ENCODE measurements around the gene RBFOX1.
A peak's percentile ranks its signal among the peaks of the same experiment; 100 is the strongest.

Gene RBFOX1

DNA sequence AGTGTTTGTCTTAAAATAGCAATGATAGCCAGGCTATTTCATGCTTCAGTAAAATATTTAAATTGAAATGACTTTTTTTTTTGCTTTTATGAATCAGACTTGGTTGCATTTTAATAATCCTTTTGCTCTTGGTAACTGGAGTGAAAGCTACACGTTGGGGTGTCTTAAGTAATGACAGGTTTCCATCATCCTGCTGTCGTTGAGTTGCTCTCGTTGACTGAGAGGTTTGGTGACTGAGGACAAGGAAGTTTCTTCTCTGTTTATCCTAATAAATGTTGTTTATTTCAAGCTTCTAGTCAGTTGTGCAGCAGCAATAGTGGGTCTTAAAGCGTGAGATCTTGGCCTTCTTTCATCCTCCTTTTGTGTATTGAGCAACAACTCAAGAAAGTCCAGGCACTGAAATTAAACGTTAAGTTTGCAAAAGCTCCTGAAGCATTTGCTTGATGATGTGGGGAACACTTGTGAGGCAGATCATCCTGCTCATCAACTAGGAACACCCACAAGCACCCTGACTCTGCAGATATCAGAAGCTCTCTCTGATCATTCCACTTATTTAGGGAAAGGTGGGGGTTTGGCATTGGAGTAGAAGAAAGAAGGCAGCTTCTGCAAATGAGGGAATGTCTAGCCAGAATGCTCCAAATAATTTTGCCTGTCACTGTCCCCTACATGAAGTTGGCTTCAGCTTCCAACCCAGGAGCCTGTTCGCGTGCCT, 179.1 kb downstream of the RBFOX1 start:
- no peak overlapping the region for H3K27ac ChIP-seq (ENCODE audit: low read length)
- H3K4me3 ChIP-seq (ENCODE audit: low read length), result no peak overlapping the region
- WGBS (ENCODE audit: insufficient coverage, insufficient read length), result no CpG with 5 or more reads among the region's 7 CpGs
- no peaks in the 10 kb centered on the region for H3K4me1 ChIP-seq (ENCODE audit: control insufficient read depth, insufficient read depth, low read length)
- no peaks in the 10 kb centered on the region for H3K27me3 ChIP-seq (ENCODE audit: control insufficient read depth, insufficient read depth, low read length)
- no peaks in the 10 kb centered on the region for H3K36me3 ChIP-seq (ENCODE audit: control insufficient read depth, insufficient read depth, low read length)
- peaks cover 2% of the 10 kb centered on the region; the same call in 1 of the 2 replicates for H3K9me3 ChIP-seq (ENCODE audit: control insufficient read depth, insufficient read depth, low read length)
- DNase-seq (ENCODE audit: low read depth, low spot score), result no peak

- Histone ChIP-seq H3K27ac (ENCODE audit: low read length) (no peak overlapping the region), H3K36me3 (ENCODE audit: control insufficient read depth, insufficient read depth, low read length) (no peaks in the 10 kb centered on the region), H3K4me1 (ENCODE audit: control insufficient read depth, insufficient read depth, low read length) (no peaks in the 10 kb centered on the region), H3K4me3 (ENCODE audit: low read length) (no peak overlapping the region), H3K9me3 (ENCODE audit: control insufficient read depth, insufficient read depth, low read length) (peaks cover 2% of the 10 kb centered on the region; the same call in 1 of the 2 replicates), H3K27me3 (ENCODE audit: control insufficient read depth, insufficient read depth, low read length) (no peaks in the 10 kb centered on the region)
- no peak for DNase-seq (ENCODE audit: low read depth, low spot score)
- no CpG with 5 or more reads among the region's 3 CpGs for WGBS (ENCODE audit: insufficient coverage, insufficient read length)
These were observed 179.9 kb downstream of the RBFOX1 start for GRCh38 chr16:7512503-7512902.

- WGBS (ENCODE audit: insufficient coverage, insufficient read length), result no CpG with 5 or more reads among the region's 4 CpGs
These were observed 180.8 kb downstream of the RBFOX1 start for GRCh38 chr16:7513429-7513828.

DNA sequence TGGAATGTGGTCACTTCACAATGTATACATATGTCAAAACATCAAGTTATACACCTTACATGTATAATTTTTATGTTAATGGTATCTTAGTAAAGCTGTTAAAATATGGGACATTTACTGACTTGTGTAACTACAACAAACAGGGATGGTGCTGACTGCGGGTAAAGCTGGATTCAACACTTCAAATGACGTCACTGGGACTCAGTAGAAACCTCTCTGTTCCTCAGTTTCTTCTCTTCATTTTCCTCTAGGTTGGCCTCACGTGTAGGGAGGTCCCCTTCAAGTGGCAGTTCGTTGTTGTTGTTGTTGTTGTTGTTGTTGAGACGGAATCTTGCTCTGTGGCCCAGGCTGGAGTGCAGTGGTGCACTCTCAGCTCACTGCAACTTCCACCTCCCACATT, 182.9 kb downstream of the RBFOX1 start:
- Histone ChIP-seq H3K9me3 (ENCODE audit: control insufficient read depth, insufficient read depth, low read length) (peaks cover 4% of the 10 kb centered on the region), H3K27me3 (ENCODE audit: control insufficient read depth, insufficient read depth, low read length) (no peaks in the 10 kb centered on the region), H3K4me3 (ENCODE audit: low read length) (no peak overlapping the region), H3K4me1 (ENCODE audit: control insufficient read depth, insufficient read depth, low read length) (no peaks in the 10 kb centered on the region), H3K27ac (ENCODE audit: low read length) (no peak overlapping the region), H3K36me3 (ENCODE audit: control insufficient read depth, insufficient read depth, low read length) (no peaks in the 10 kb centered on the region)
- no peak for DNase-seq (ENCODE audit: low read depth, low spot score)
- WGBS (ENCODE audit: insufficient coverage, insufficient read length), result no CpG with 5 or more reads among the region's 5 CpGs

More at GRCh38 chr16:7513429-7513828, 180.8 kb downstream of the RBFOX1 start:
- no peaks in the 10 kb centered on the region for H3K4me1 ChIP-seq (ENCODE audit: control insufficient read depth, insufficient read depth, low read length)
- H3K27ac ChIP-seq (ENCODE audit: low read length), result no peak overlapping the region
- peaks cover 4% of the 10 kb centered on the region for H3K9me3 ChIP-seq (ENCODE audit: control insufficient read depth, insufficient read depth, low read length)
- no peaks in the 10 kb centered on the region for H3K27me3 ChIP-seq (ENCODE audit: control insufficient read depth, insufficient read depth, low read length)
- no peak overlapping the region for H3K4me3 ChIP-seq (ENCODE audit: low read length)
- no peaks in the 10 kb centered on the region for H3K36me3 ChIP-seq (ENCODE audit: control insufficient read depth, insufficient read depth, low read length)
- DNase-seq (ENCODE audit: low read depth, low spot score), result peak; percentile 7

DNA sequence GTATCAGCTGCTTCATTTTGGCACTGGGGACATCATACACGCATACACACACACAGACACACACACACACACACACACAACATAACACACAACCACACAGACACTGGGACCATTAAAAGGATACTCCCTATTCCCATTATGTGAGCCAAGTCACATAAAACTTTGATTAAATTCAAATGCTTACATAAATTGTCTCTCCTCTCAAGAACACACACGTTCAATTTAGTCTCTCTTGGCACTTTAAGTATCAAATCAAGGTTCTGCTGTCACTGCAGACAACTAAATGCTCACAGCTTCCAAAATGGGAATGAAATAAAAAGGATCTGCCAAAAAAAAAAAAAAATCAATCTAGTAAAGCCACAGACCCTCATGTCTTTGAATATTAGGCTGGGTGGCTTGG, 184.9 kb downstream of the RBFOX1 start:
- no CpG with 5 or more reads among the region's 2 CpGs for WGBS (ENCODE audit: insufficient coverage, insufficient read length)
- no peaks in the 10 kb centered on the region for H3K36me3 ChIP-seq (ENCODE audit: control insufficient read depth, insufficient read depth, low read length)
- H3K4me1 ChIP-seq (ENCODE audit: control insufficient read depth, insufficient read depth, low read length), result no peaks in the 10 kb centered on the region
- H3K27ac ChIP-seq (ENCODE audit: low read length), result no peak overlapping the region
- no peak overlapping the region for H3K4me3 ChIP-seq (ENCODE audit: low read length)
- DNase-seq (ENCODE audit: low read depth, low spot score), result no peak
- peaks cover 4% of the 10 kb centered on the region for H3K9me3 ChIP-seq (ENCODE audit: control insufficient read depth, insufficient read depth, low read length)
- no peaks in the 10 kb centered on the region for H3K27me3 ChIP-seq (ENCODE audit: control insufficient read depth, insufficient read depth, low read length)

- no peaks in the 10 kb centered on the region for H3K27me3 ChIP-seq (ENCODE audit: control insufficient read depth, insufficient read depth, low read length)
- no peaks in the 10 kb centered on the region for H3K4me1 ChIP-seq (ENCODE audit: control insufficient read depth, insufficient read depth, low read length)
- H3K9me3 ChIP-seq (ENCODE audit: control insufficient read depth, insufficient read depth, low read length), result peaks cover 4% of the 10 kb centered on the region
- H3K27ac ChIP-seq (ENCODE audit: low read length), result no peak overlapping the region
- no peak overlapping the region for H3K4me3 ChIP-seq (ENCODE audit: low read length)
- H3K36me3 ChIP-seq (ENCODE audit: control insufficient read depth, insufficient read depth, low read length), result no peaks in the 10 kb centered on the region
- DNase-seq (ENCODE audit: low read depth, low spot score), result no peak
- no CpG with 5 or more reads among the region's 25 CpGs for WGBS (ENCODE audit: insufficient coverage, insufficient read length)
These were observed 185.5 kb downstream of the RBFOX1 start for GRCh38 chr16:7518158-7518557.

- no CpG with 5 or more reads among the region's 6 CpGs for WGBS (ENCODE audit: insufficient coverage, insufficient read length)
- no peak for DNase-seq (ENCODE audit: low read depth, low spot score)
- Histone ChIP-seq H3K4me3 (ENCODE audit: low read length) (no peak overlapping the region), H3K9me3 (ENCODE audit: control insufficient read depth, insufficient read depth, low read length) (peaks cover 1% of the 10 kb centered on the region), H3K4me1 (ENCODE audit: control insufficient read depth, insufficient read depth, low read length) (no peaks in the 10 kb centered on the region), H3K36me3 (ENCODE audit: control insufficient read depth, insufficient read depth, low read length) (no peaks in the 10 kb centered on the region), H3K27me3 (ENCODE audit: control insufficient read depth, insufficient read depth, low read length) (no peaks in the 10 kb centered on the region), H3K27ac (ENCODE audit: low read length) (no peak overlapping the region)
These were observed 189.2 kb downstream of the RBFOX1 start for GRCh38 chr16:7521834-7522233.

DNA sequence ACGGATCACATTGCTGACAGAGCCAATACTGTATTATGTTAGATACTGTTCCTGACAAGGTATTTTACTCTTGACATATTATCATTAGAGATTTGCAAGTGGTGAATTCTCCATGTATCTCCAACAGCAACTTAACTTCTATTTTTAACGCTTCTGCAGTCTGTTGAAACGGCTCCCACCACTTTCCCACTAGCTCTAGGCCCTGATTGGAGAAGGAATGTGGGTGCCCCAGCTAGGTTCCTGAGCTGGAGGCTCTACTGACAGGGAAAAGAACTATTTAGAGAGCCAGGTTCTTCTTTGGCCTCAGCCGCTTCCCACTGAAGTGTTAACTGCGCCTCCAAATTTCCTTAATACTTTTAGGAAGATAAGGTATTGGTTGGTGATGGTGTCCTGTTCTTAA, 191.8 kb downstream of the RBFOX1 start:
- H3K9me3 ChIP-seq (ENCODE audit: control insufficient read depth, insufficient read depth, low read length), result no peaks in the 10 kb centered on the region; the same call in 1 of the 2 replicates
- H3K4me1 ChIP-seq (ENCODE audit: control insufficient read depth, insufficient read depth, low read length), result no peaks in the 10 kb centered on the region
- WGBS (ENCODE audit: insufficient coverage, insufficient read length), result no CpG with 5 or more reads among the region's 5 CpGs
- no peaks in the 10 kb centered on the region for H3K27me3 ChIP-seq (ENCODE audit: control insufficient read depth, insufficient read depth, low read length)
- H3K4me3 ChIP-seq (ENCODE audit: low read length), result no peak overlapping the region
- H3K27ac ChIP-seq (ENCODE audit: low read length), result no peak overlapping the region
- H3K36me3 ChIP-seq (ENCODE audit: control insufficient read depth, insufficient read depth, low read length), result no peaks in the 10 kb centered on the region
- no peak for DNase-seq (ENCODE audit: low read depth, low spot score)

- H3K4me1 ChIP-seq (ENCODE audit: control insufficient read depth, insufficient read depth, low read length), result no peaks in the 10 kb centered on the region
- WGBS (ENCODE audit: insufficient coverage, insufficient read length), result no CpG with 5 or more reads among the region's 6 CpGs
- H3K4me3 ChIP-seq (ENCODE audit: low read length), result no peak overlapping the region
- H3K27me3 ChIP-seq (ENCODE audit: control insufficient read depth, insufficient read depth, low read length), result no peaks in the 10 kb centered on the region
- H3K9me3 ChIP-seq (ENCODE audit: control insufficient read depth, insufficient read depth, low read length), result no peaks in the 10 kb centered on the region; the same call in 1 of the 2 replicates
- no peaks in the 10 kb centered on the region for H3K36me3 ChIP-seq (ENCODE audit: control insufficient read depth, insufficient read depth, low read length)
- no peak for DNase-seq (ENCODE audit: low read depth, low spot score)
- no peak overlapping the region for H3K27ac ChIP-seq (ENCODE audit: low read length)
These were observed 194.1 kb downstream of the RBFOX1 start for GRCh38 chr16:7526736-7527135.

DNA sequence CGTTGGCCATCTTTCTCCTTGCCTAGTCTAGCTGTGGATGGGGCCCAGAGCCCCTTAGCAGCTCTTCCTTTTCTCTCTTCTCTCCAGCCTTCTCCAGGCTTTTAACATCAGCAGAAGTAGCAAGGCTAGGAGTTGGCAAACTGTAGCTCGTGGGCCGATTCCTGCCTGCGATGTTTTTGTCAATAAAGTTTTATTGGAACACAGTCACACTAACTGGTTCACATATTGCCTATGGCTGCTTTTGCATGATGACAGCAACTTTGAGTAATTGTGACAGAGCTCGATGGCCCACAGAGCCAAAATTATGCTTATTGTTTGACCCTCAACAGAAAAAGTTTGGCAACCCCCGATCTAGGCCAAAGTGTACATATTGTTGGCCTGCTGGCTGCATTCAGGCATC, 199.9 kb downstream of the RBFOX1 start:
- no CpG with 5 or more reads among the region's 6 CpGs for WGBS (ENCODE audit: insufficient coverage, insufficient read length)
- Histone ChIP-seq H3K9me3 (ENCODE audit: control insufficient read depth, insufficient read depth, low read length) (no peaks in the 10 kb centered on the region), H3K4me3 (ENCODE audit: low read length) (no peak overlapping the region), H3K27me3 (ENCODE audit: control insufficient read depth, insufficient read depth, low read length) (no peaks in the 10 kb centered on the region), H3K36me3 (ENCODE audit: control insufficient read depth, insufficient read depth, low read length) (no peaks in the 10 kb centered on the region), H3K4me1 (ENCODE audit: control insufficient read depth, insufficient read depth, low read length) (no peaks in the 10 kb centered on the region), H3K27ac (ENCODE audit: low read length) (no peak overlapping the region)
- no peak for DNase-seq (ENCODE audit: low read depth, low spot score)

DNA sequence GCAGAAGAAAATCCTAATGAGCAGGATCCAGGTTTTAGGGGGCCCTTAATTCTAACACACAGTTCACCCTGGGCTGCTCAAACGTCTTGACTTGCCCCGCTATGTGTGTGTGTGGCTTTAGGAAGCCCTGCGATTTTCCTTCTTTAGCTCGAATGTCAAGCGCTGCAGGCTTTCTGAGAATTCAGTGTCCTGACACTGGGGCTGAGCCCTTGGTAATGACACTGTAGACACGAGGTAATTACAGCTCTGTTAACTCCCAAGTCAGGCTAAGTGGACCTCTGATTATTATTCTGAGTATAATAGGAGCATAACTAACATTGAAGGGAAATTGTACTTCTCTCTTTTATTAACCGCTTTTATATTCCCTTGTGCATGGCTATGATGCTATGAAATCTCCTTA, 202.1 kb downstream of the RBFOX1 start:
- Histone ChIP-seq H3K36me3 (ENCODE audit: control insufficient read depth, insufficient read depth, low read length) (no peaks in the 10 kb centered on the region), H3K27ac (ENCODE audit: low read length) (no peak overlapping the region), H3K27me3 (ENCODE audit: control insufficient read depth, insufficient read depth, low read length) (no peaks in the 10 kb centered on the region), H3K4me1 (ENCODE audit: control insufficient read depth, insufficient read depth, low read length) (no peaks in the 10 kb centered on the region), H3K9me3 (ENCODE audit: control insufficient read depth, insufficient read depth, low read length) (no peaks in the 10 kb centered on the region), H3K4me3 (ENCODE audit: low read length) (no peak overlapping the region)
- WGBS (ENCODE audit: insufficient coverage, insufficient read length), result no CpG with 5 or more reads among the region's 7 CpGs
- DNase-seq (ENCODE audit: low read depth, low spot score), result no peak

Measured in iPS DF 6.9 (cell line).